Measurements from ENCODE around the gene PACS2.

DNA sequence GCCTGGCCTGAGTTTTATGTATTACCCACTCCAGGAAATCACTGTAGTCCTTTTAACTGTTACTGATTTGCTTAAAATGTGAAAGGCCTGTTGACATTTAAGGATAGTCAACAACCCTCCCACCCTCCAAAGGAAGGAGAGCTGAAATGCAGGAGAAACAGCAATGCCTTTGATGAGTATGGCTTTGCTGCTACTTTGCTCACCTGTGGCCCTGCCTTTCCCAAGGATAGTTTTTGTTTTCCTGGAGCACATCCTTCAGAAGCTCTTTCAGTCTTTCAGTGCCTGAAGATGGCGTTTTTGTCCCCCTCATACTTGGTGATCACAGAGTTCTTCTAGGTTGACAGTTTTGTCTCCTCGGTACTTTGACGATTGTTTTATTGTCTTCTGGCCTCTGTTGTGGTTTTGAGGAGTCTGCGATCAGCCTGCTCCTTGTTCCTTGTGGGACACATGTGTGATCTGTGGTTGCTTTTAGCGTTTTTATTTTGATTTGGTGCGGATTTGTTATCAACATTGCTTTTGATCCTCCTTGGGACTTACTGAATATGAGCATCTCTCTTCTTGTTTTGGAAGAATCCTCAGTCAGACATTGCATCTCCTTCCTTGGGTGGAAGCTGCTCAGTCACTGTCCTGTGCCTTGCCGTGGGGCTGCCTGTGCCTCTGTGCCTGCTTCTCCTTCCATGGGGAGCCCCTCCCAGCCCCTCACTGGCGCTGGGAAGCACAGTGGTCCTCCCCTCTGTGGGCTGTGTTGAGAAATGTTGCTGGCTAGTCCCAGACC lies 17.2 kb downstream of the PACS2 start:
- TF ChIP-seq RAD21 (IDR thresholded peaks at IDR 0.05; ENCODE audit: low read depth) (no peak), EGR1 (IDR thresholded peaks at IDR 0.05) (no peak), CREB1 (IDR thresholded peaks at IDR 0.05; ENCODE audit: low read depth) (no peak), CEBPB (IDR thresholded peaks at IDR 0.05) (no peak), TCF12 (IDR thresholded peaks at IDR 0.05; ENCODE audit: low read depth) (no peak), TAF1 (IDR thresholded peaks at IDR 0.05; ENCODE audit: low read depth) (no peak), YY1 (IDR thresholded peaks at IDR 0.05; ENCODE audit: low read depth) (no peak), EP300 (IDR thresholded peaks at IDR 0.05; ENCODE audit: borderline replicate concordance) (no peak), FOXM1 (IDR thresholded peaks at IDR 0.05; ENCODE audit: borderline replicate concordance, low read depth) (no peak)
- TF ChIP-seq, protein P1, sequence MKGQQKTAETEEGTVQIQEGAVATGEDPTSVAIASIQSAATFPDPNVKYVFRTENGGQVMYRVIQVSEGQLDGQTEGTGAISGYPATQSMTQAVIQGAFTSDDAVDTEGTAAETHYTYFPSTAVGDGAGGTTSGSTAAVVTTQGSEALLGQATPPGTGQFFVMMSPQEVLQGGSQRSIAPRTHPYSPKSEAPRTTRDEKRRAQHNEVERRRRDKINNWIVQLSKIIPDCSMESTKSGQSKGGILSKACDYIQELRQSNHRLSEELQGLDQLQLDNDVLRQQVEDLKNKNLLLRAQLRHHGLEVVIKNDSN (IDR thresholded peaks at IDR 0.05), result no peak
- TF ChIP-seq, protein P2, sequence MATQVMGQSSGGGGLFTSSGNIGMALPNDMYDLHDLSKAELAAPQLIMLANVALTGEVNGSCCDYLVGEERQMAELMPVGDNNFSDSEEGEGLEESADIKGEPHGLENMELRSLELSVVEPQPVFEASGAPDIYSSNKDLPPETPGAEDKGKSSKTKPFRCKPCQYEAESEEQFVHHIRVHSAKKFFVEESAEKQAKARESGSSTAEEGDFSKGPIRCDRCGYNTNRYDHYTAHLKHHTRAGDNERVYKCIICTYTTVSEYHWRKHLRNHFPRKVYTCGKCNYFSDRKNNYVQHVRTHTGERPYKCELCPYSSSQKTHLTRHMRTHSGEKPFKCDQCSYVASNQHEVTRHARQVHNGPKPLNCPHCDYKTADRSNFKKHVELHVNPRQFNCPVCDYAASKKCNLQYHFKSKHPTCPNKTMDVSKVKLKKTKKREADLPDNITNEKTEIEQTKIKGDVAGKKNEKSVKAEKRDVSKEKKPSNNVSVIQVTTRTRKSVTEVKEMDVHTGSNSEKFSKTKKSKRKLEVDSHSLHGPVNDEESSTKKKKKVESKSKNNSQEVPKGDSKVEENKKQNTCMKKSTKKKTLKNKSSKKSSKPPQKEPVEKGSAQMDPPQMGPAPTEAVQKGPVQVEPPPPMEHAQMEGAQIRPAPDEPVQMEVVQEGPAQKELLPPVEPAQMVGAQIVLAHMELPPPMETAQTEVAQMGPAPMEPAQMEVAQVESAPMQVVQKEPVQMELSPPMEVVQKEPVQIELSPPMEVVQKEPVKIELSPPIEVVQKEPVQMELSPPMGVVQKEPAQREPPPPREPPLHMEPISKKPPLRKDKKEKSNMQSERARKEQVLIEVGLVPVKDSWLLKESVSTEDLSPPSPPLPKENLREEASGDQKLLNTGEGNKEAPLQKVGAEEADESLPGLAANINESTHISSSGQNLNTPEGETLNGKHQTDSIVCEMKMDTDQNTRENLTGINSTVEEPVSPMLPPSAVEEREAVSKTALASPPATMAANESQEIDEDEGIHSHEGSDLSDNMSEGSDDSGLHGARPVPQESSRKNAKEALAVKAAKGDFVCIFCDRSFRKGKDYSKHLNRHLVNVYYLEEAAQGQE (IDR thresholded peaks at IDR 0.05; ENCODE audit: low read depth), result no peak
- TF ChIP-seq, protein P3, sequence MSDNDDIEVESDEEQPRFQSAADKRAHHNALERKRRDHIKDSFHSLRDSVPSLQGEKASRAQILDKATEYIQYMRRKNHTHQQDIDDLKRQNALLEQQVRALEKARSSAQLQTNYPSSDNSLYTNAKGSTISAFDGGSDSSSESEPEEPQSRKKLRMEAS (IDR thresholded peaks at IDR 0.05), result no peak

All from Ishikawa (cell line).